LHCN-M2 (cell line): ENCODE results near the gene ZIC1. TPM values are rescaled to one million over a fixed set of nuclear protein-coding genes. Genes with fewer than 3 reads are reported as not detected.

Source experiments
- DNase-seq: peaks from one replicate; pipeline ENCODE4 v3.0.0-alpha.2; 2012; ENCODE audit warnings: low read depth
- total RNA-seq: library from RNA; depleted of rRNA; stranded (reverse); fragments of >200 nt; gene quantifications from 2 replicates; pipeline ENCODE4 v1.2.3, GENCODE V29; 2014

The ZIC1 gene
- total RNA-seq, 1 experiment from 2014 or later = 29.3 TPM

GRCh38 chr3:147410116-147410525, 956 bp downstream of the ZIC1 start:
- DNase-seq = peak; percentile 39

- peak; percentile 94 for DNase-seq
Measured at GRCh38 chr3:147410526-147411237, 1.5 kb downstream of the ZIC1 start.

GRCh38 chr3:147411238-147411814, 2.2 kb downstream of the ZIC1 start:
- DNase-seq = peak; percentile 54

GRCh38 chr3:147411815-147412241, 2.7 kb downstream of the ZIC1 start:
- DNase-seq = peak; percentile 52

- DNase-seq = peak; percentile 50
Measured at GRCh38 chr3:147412261-147412916, 3.2 kb downstream of the ZIC1 start.

GRCh38 chr3:147412917-147413685, 3.9 kb downstream of the ZIC1 start:
- peak; percentile 44 for DNase-seq

GRCh38 chr3:147413686-147414389, 4.7 kb downstream of the ZIC1 start:
- DNase-seq = peak; percentile 26

GRCh38 chr3:147414390-147415138, 5.4 kb downstream of the ZIC1 start:
- no peak for DNase-seq

GRCh38 chr3:147415286-147415685, 6.1 kb downstream of the ZIC1 start:
- DNase-seq = no peak

- peak; percentile 36 for DNase-seq
Measured at GRCh38 chr3:147415874-147416273, 6.7 kb downstream of the ZIC1 start.

GRCh38 chr3:147416931-147417330, 7.8 kb downstream of the ZIC1 start:
- DNase-seq = no peak

- no peak for DNase-seq
Measured at GRCh38 chr3:147417551-147418295, 8.6 kb downstream of the ZIC1 start.

GRCh38 chr3:147418371-147418781, 9.2 kb downstream of the ZIC1 start:
- peak; percentile 24 for DNase-seq

GRCh38 chr3:147418808-147419701, 9.9 kb downstream of the ZIC1 start:
- peak; percentile 93 for DNase-seq

GRCh38 chr3:147419781-147420224, 10.6 kb downstream of the ZIC1 start:
- no peak for DNase-seq

- DNase-seq = no peak
Measured at GRCh38 chr3:147420353-147421183, 11.4 kb downstream of the ZIC1 start.

- DNase-seq = peak; percentile 61
Measured at GRCh38 chr3:147421184-147421912, 12.2 kb downstream of the ZIC1 start.
